GM19023 (cell line): Measurements from ENCODE around the gene USP40.

Source experiments
- ATAC-seq: cut with Tn5 transposase; IDR thresholded peaks from one replicate; pipeline ENCODE4 v1.9.1; 2021; ENCODE audit warnings: mild to moderate bottlenecking, moderate library complexity; ENCODE audit not compliant: unreplicated experiment

Gene USP40

DNA sequence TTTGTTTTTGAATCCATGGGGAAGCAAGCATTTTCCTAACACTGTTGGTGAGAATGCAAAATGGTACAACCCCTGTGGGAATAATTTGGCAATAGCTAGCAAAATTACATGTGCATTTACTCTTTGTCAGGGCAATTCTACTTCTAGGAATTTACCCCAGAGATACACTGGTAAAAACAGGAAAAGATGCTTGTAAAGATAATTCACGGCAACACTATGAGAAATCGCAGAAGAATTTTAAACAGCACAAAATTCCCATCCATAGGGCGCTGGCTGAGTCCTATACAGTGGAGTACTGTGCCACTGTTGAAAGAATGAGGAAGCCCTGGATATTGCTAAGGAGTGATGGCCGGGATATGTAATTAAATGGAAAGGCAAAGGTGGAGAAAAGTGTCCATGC, 136.5 kb downstream of the USP40 start:
- ATAC-seq, result no peak

DNA sequence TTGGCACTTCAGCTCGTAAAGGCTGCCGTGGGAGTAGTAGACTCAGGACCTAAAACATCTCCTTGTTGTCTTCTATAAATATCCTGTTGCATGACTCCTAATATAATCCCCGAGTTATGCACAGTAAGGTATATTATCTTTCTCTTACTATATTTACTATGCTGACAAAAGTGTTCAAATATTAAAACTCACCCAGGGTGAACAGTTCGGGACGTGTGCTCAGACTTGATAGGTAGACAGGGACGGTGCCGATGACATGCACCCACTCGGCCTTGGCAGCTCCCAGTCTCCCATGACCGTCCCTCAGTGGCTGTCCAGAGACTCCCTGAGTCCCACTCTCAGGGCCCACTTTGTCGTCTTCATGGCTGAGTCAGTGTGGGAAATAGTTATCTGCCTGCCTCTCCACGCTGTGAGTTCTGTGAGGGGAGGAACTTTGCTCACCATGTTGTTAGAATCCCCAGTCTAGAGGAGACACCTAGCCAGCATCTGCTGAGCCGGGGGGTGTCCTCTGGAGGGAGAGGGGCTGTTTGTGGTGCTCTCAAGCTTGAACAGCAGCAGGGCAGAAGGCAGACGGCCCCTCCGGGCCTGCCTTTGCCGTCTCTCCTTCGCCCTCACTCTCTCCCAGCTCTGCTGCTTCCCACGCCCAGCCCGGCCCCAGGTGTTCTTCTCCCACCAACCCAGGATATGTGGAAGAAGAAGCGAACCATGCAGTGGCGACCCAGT, 137.2 kb downstream of the USP40 start:
- no peak for ATAC-seq

DNA sequence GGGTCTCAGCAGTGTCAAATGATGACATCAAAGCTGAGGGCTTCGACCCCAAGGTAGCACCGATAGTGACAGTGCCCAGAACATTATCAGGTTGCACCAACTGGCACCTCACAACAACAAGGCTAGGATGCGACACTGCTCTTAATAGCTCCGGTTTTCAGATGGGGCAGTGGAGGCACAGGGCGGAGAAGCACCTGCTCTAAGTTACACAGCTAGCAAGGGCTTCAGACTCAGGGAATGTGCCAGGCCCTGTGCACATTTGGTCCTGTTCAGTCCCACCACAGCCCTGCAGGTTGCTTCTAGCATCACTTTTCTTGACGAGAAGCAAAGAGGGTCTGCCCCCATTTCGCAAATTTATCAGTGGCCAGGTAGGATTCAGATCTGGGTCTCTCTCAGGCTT, 138.1 kb downstream of the USP40 start:
- ATAC-seq, result no peak

DNA sequence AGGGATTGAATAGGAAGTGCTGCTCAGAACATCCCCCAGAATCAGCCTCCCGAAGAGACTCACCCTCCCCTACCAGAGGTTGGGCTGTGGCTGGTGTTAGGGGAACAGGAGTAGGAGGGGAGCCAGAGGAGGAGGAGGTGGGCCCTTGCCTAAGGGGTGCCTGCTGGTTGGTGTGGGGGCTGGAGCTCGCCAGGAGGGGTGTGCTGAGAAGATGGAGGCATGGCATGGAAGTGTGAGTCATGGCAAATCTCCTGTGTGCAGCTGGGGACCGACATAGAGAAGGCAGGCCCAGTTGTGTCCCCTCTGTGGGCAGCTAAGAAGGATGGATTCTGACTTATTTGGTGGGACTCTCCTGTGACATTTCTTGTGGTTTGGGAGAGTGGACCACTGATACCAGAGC, 138.6 kb downstream of the USP40 start:
- ATAC-seq, result no peak

DNA sequence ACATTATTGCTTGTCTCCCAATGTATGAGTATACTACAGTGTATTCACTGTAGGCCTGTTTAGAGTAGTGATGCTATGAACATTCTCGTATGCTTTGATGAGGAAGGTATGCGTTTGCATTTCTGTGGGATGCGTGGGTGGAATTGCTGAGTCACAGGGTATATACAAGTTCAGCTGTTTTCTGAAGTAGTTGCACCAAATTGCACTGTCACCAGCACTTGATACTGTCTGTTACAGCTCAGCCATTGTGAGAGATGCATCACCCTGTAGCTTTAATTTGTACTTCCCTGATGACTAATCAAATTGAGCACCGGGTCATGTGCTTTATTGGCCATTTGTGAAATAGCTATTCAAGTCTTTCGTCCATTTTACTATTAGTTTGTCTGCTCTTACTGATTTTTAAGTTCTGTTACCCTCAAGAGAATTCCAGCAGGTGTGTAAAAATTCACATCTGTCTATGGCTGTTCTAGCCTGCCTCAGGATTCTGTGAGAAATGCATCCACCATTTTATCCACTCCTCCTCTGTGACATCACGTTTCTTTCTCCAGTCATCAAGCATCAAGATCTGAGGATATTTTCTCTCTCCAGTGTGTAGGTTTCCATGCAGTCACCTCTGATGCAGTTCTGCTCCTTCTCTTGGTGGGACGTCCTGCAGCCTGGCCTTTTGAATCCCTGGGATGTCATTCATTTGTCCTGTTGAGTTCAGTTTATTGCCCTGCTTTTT, 139.8 kb downstream of the USP40 start:
- ATAC-seq, result no peak
